Astrocyte (in vitro differentiated cells and primary cell): ENCODE measurements around the gene AKAP17A. TPM values are rescaled to one million over a fixed set of nuclear protein-coding genes. Genes with fewer than 3 reads are reported as not detected.

Source experiments
- DNase-seq: peaks from one replicate; pipeline ENCODE4 v3.0.0-alpha.2; 2010; ENCODE audit warnings: low read depth
- FAIRE-seq: peaks from 2 replicates; lab custom pipeline; 2011; peaks lifted over from hg19 to GRCh38; lab: Jason Lieb, UNC
- H2AFZ ChIP-seq: 2 replicates; pipeline ENCODE4 v1.6.0; 2012; ENCODE audit warnings: low read depth, low read length, inconsistent platforms
- H3K27ac ChIP-seq: 2 replicates; pipeline ENCODE4 v1.5.1; 2011; ENCODE audit warnings: low read depth, low read length, inconsistent platforms
- H3K27me3 ChIP-seq: 2 replicates; pipeline ENCODE4 v1.6.0; 2011; ENCODE audit warnings: low read length, inconsistent platforms; ENCODE audit not compliant: insufficient read depth
- H3K36me3 ChIP-seq: 2 replicates; pipeline ENCODE4 v1.5.1; 2011; ENCODE audit warnings: low read length, inconsistent platforms; ENCODE audit not compliant: insufficient read depth
- H3K4me1 ChIP-seq: 2 replicates; pipeline ENCODE4 v1.5.1; 2011; ENCODE audit warnings: low read length, inconsistent platforms; ENCODE audit not compliant: insufficient read depth
- H3K4me2 ChIP-seq: 2 replicates; pipeline ENCODE4 v1.6.0; 2012; ENCODE audit warnings: low read length, inconsistent platforms
- H3K4me3 ChIP-seq: 2 replicates; pipeline ENCODE4 v1.5.1; 2011; ENCODE audit warnings: low read depth, mild to moderate bottlenecking, low read length, inconsistent platforms; ENCODE audit not compliant: insufficient read depth
- H3K79me2 ChIP-seq: 2 replicates; pipeline ENCODE4 v1.6.0; 2012; ENCODE audit warnings: mild to moderate bottlenecking, low read length, inconsistent platforms; ENCODE audit not compliant: insufficient read depth
- H3K9ac ChIP-seq: 2 replicates; pipeline ENCODE4 v1.6.0; 2012; ENCODE audit warnings: mild to moderate bottlenecking, low read length, inconsistent platforms
- H3K9me3 ChIP-seq: 2 replicates; pipeline ENCODE4 v1.5.1; 2012; ENCODE audit warnings: low read depth, mild to moderate bottlenecking, low read length, inconsistent platforms; ENCODE audit not compliant: insufficient read depth
- H4K20me1 ChIP-seq: 2 replicates; pipeline ENCODE4 v1.6.0; 2012; ENCODE audit warnings: low read length, inconsistent platforms; ENCODE audit not compliant: insufficient read depth
- H3K27ac Mint-ChIP-seq: one replicate; pipeline ENCODE4 v1.8.0; 2021; ENCODE audit warnings: mild to moderate bottlenecking, mixed read lengths; ENCODE audit not compliant: unreplicated experiment
- H3K27me3 Mint-ChIP-seq: one replicate; pipeline ENCODE4 v1.8.0; 2021; ENCODE audit warnings: low read depth, mixed read lengths; ENCODE audit not compliant: unreplicated experiment
- H3K36me3 Mint-ChIP-seq: one replicate; pipeline ENCODE4 v1.8.0; 2021; ENCODE audit warnings: low read depth, mixed read lengths; ENCODE audit not compliant: unreplicated experiment
- H3K4me1 Mint-ChIP-seq: one replicate; pipeline ENCODE4 v1.8.0; 2021; ENCODE audit warnings: low read depth, mixed read lengths; ENCODE audit not compliant: unreplicated experiment
- H3K4me3 Mint-ChIP-seq: one replicate; pipeline ENCODE4 v1.8.0; 2021; ENCODE audit warnings: mild to moderate bottlenecking, moderate library complexity, mixed read lengths; ENCODE audit not compliant: unreplicated experiment
- H3K9me3 Mint-ChIP-seq: one replicate; pipeline ENCODE4 v1.8.0; 2021; ENCODE audit warnings: mild to moderate bottlenecking, mixed read lengths; ENCODE audit not compliant: unreplicated experiment
- EZH2 ChIP-seq: IDR thresholded peaks from 2 replicates; pipeline ENCODE4 v1.6.1; 2012; ENCODE audit warnings: mild to moderate bottlenecking, low read length, inconsistent platforms; ENCODE audit not compliant: insufficient read depth
- total RNA-seq: library from RNA; stranded (reverse); gene quantifications from 2 replicates; pipeline ENCODE4 v1.2.1, GENCODE V29; 2021
- TF ChIP-seq, protein P1 (sequence below): IDR thresholded peaks from 2 replicates; pipeline ENCODE4 v1.5.1; 2011; ENCODE audit warnings: low read depth, mild to moderate bottlenecking, inconsistent platforms, low read length, moderate library complexity; ENCODE audit not compliant: insufficient read depth

Gene AKAP17A
- total RNA-seq, 1 donor from 2014 or later = 15.9 TPM

DNA sequence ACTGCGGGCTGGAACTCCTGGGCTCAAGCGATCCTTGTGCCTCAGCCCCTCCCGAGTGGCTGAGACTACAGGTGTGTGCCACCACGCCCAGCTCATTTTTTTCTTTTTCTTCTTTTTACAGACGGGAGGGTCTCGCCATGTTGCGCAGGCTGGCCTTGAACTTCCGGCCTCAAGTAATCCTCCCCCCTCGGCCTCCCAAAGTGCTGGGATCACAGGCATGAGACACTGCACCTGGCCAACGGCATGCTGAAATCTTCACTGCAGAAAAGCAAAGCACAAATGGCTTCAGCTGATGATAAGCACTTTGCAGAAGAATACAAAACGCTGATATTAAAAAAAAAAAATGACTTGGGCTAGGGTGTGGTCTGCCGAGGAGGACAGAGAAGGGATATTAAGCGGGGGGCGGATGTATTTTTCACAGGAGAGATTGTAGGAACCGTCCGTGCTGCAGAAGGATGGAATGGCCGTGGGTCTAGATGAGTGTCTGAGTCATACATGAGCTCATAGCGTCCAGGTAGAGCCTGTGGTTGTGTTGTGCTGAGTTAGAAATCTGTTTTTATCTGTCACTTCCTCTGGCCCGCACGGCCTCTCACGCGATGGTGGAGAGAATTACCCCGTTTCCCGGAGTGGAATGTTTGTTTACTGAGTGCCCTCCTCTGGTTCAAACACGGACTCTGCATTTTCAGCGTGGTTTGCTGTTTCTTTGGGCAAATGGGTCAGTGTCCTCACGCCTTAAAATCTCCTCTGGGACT lies 8.5 kb upstream of the AKAP17A start:
- no peaks in the 10 kb centered on the region for H3K4me1 ChIP-seq
- no peak overlapping the region for H3K9ac ChIP-seq
- TF ChIP-seq EZH2 = no peak
- TF ChIP-seq, protein P1, sequence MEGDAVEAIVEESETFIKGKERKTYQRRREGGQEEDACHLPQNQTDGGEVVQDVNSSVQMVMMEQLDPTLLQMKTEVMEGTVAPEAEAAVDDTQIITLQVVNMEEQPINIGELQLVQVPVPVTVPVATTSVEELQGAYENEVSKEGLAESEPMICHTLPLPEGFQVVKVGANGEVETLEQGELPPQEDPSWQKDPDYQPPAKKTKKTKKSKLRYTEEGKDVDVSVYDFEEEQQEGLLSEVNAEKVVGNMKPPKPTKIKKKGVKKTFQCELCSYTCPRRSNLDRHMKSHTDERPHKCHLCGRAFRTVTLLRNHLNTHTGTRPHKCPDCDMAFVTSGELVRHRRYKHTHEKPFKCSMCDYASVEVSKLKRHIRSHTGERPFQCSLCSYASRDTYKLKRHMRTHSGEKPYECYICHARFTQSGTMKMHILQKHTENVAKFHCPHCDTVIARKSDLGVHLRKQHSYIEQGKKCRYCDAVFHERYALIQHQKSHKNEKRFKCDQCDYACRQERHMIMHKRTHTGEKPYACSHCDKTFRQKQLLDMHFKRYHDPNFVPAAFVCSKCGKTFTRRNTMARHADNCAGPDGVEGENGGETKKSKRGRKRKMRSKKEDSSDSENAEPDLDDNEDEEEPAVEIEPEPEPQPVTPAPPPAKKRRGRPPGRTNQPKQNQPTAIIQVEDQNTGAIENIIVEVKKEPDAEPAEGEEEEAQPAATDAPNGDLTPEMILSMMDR = no peak
- H3K9me3 ChIP-seq = no peaks in the 10 kb centered on the region
- FAIRE-seq (no peak), DNase-seq (peak; percentile 18)
- no peaks in the 10 kb centered on the region for H3K79me2 ChIP-seq
- Mint-ChIP-seq H3K9me3 (no peaks in the 10 kb centered on the region), H3K4me3 (no peak overlapping the region), H3K27ac (no peak overlapping the region), H3K27me3 (no peaks in the 10 kb centered on the region), H3K4me1 (no peaks in the 10 kb centered on the region), H3K36me3 (no peaks in the 10 kb centered on the region)
- H3K27ac ChIP-seq = no peak overlapping the region
- peak overlapping the region; percentile 54 for H3K4me2 ChIP-seq
- no peaks in the 10 kb centered on the region for H3K27me3 ChIP-seq
- no peaks in the 10 kb centered on the region for H3K36me3 ChIP-seq
- H2AFZ ChIP-seq = no peak overlapping the region
- no peak overlapping the region for H3K4me3 ChIP-seq
- no peaks in the 10 kb centered on the region for H4K20me1 ChIP-seq

GRCh38 chrX:1584237-1585011 lies 7.0 kb upstream of the AKAP17A start:
- no peak for FAIRE-seq
- no peak overlapping the region for H3K4me3 Mint-ChIP-seq

More at GRCh38 chrX:1584237-1585011, 7.0 kb upstream of the AKAP17A start:
- H2AFZ ChIP-seq = no peak overlapping the region
- H3K27ac ChIP-seq = no peak overlapping the region
- Mint-ChIP-seq H3K9me3 (no peaks in the 10 kb centered on the region), H3K36me3 (no peaks in the 10 kb centered on the region), H3K27ac (no peak overlapping the region), H3K4me1 (no peaks in the 10 kb centered on the region), H3K27me3 (no peaks in the 10 kb centered on the region)
- no peaks in the 10 kb centered on the region for H3K9me3 ChIP-seq
- H3K27me3 ChIP-seq = no peaks in the 10 kb centered on the region
- no peaks in the 10 kb centered on the region for H3K79me2 ChIP-seq
- no peak overlapping the region for H3K9ac ChIP-seq
- H3K4me3 ChIP-seq = no peak overlapping the region
- no peaks in the 10 kb centered on the region for H3K36me3 ChIP-seq
- H3K4me2 ChIP-seq = no peak overlapping the region
- TF ChIP-seq, protein P1 = no peak
- no peak for TF ChIP-seq EZH2
- no peaks in the 10 kb centered on the region for H4K20me1 ChIP-seq
- H3K4me1 ChIP-seq = no peaks in the 10 kb centered on the region
- DNase-seq = no peak
